Stimulated activated CD4-positive, alpha-beta T cell treated with anti-CD3 and anti-CD28 coated beads, Interleukin-1b, Interleukin-23, amount 100 ng/mL, for 48 hours (primary cell): ENCODE results near the gene PUM1.
"Not testable (repeated sequence)": the region's sequence is repeated elsewhere in the genome, so short reads cannot be mapped to it uniquely, and the experiment has no call there.

ENCODE experiments used
- DNase-seq: peaks from one replicate; pipeline ENCODE4 v3.0.0-alpha.2; 2020

PUM1 gene

GRCh38 chr1:31062867-31063380, 2.6 kb downstream of the PUM1 start:
- no peak for DNase-seq

- DNase-seq, result not testable (repeated sequence)
These were observed 3.2 kb downstream of the PUM1 start for GRCh38 chr1:31062162-31062866.

GRCh38 chr1:31058012-31058411, 7.5 kb downstream of the PUM1 start:
- DNase-seq, result no peak

GRCh38 chr1:31055953-31056352, 9.6 kb downstream of the PUM1 start:
- DNase-seq, result no peak

- no peak for DNase-seq
These were observed 10.0 kb downstream of the PUM1 start for GRCh38 chr1:31055501-31055900.

- DNase-seq, result no peak
These were observed 10.5 kb downstream of the PUM1 start for GRCh38 chr1:31054958-31055481.

- DNase-seq, result no peak
These were observed 11.2 kb downstream of the PUM1 start for GRCh38 chr1:31054349-31054748.

GRCh38 chr1:31052613-31053012, 12.9 kb downstream of the PUM1 start:
- DNase-seq, result not testable (repeated sequence)

- no peak for DNase-seq
These were observed 13.9 kb downstream of the PUM1 start for GRCh38 chr1:31051611-31052010.

GRCh38 chr1:31047507-31047906, 18.0 kb downstream of the PUM1 start:
- DNase-seq, result not testable (repeated sequence)

- DNase-seq, result no peak
These were observed 21.9 kb downstream of the PUM1 start for GRCh38 chr1:31043631-31044030.

GRCh38 chr1:31042656-31043055, 22.9 kb downstream of the PUM1 start:
- no peak for DNase-seq

- no peak for DNase-seq
These were observed 24.0 kb downstream of the PUM1 start for GRCh38 chr1:31041529-31041928.

GRCh38 chr1:31040038-31040437, 25.5 kb downstream of the PUM1 start:
- DNase-seq, result no peak

- DNase-seq, result not testable (repeated sequence)
These were observed 26.6 kb downstream of the PUM1 start for GRCh38 chr1:31038935-31039334.

GRCh38 chr1:31038360-31038759, 27.2 kb downstream of the PUM1 start:
- no peak for DNase-seq

GRCh38 chr1:31036749-31037500, 28.6 kb downstream of the PUM1 start:
- DNase-seq, result no peak

- no peak for DNase-seq
These were observed 31.9 kb downstream of the PUM1 start for GRCh38 chr1:31033598-31033997.

- no peak for DNase-seq
These were observed 33.3 kb downstream of the PUM1 start for GRCh38 chr1:31032266-31032665.

- no peak for DNase-seq
These were observed 34.0 kb downstream of the PUM1 start for GRCh38 chr1:31031330-31032143.

- DNase-seq, result no peak
These were observed 36.5 kb downstream of the PUM1 start for GRCh38 chr1:31029026-31029425.

GRCh38 chr1:31027693-31028526, 37.6 kb downstream of the PUM1 start:
- DNase-seq, result no peak
